NCI-H226 (cell line): ENCODE data around the gene ATXN7L3.
"Not testable (repeated sequence)": the region's sequence is repeated elsewhere in the genome, so short reads cannot be mapped to it uniquely, and the experiment has no call there.

Source experiments
- DNase-seq: peaks from one replicate; pipeline ENCODE4 v3.0.0-alpha.2; 2015

ATXN7L3 gene, protein sequence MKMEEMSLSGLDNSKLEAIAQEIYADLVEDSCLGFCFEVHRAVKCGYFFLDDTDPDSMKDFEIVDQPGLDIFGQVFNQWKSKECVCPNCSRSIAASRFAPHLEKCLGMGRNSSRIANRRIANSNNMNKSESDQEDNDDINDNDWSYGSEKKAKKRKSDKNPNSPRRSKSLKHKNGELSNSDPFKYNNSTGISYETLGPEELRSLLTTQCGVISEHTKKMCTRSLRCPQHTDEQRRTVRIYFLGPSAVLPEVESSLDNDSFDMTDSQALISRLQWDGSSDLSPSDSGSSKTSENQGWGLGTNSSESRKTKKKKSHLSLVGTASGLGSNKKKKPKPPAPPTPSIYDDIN

DNA sequence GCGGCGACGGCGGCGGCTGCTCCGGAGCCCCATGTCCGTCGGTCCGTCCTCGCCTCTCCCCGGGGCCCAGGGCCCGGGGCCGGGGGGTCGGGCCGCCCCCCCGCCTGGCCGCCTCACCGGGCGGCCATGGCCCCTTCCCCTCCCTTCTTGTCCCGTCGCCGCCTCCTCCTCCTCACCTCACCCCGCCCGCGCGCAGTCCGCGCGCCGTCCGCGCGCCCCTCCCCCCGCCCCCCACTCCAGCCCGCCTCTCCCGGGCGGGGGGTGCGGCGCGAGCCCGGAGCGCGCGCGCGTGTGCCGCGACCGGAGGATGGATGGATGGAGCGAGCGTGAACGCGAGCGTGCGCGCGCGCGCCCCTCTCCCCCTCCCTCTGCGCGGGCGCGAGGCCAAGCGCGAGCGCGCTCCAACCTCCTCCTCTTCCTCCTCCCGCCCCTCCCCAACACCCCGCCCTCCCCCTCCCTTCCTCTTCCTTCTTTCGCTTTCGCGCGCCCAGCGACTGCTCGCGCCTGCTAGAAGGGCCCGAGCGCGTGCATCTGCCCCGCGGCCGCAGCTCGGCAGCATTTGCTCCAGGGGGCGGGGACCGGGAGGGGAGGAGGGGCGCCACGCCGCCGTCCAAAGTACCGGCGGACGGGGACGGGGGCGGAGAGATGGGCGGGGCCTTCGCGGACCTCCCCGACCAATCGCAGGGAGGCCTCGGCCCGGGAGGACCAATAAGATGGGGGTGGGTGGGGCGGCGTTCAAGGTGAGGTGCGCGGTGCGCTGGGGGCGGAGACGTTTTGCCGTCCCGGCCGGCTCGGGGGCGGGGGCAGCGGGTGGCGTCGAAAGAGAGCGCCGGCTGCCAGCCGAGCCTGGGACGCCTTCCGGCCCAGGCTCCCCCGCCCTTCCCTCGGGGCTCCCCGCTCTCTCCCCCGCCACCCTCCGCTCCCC is at the start of gene ATXN7L3:
Gene ATXN7L3 (minus strand): TSS at position 332 of the 925 bp plus-strand sequence. CDS start 1,814 bp downstream, outside the sequence.
- DNase-seq = peak; percentile 95

DNA sequence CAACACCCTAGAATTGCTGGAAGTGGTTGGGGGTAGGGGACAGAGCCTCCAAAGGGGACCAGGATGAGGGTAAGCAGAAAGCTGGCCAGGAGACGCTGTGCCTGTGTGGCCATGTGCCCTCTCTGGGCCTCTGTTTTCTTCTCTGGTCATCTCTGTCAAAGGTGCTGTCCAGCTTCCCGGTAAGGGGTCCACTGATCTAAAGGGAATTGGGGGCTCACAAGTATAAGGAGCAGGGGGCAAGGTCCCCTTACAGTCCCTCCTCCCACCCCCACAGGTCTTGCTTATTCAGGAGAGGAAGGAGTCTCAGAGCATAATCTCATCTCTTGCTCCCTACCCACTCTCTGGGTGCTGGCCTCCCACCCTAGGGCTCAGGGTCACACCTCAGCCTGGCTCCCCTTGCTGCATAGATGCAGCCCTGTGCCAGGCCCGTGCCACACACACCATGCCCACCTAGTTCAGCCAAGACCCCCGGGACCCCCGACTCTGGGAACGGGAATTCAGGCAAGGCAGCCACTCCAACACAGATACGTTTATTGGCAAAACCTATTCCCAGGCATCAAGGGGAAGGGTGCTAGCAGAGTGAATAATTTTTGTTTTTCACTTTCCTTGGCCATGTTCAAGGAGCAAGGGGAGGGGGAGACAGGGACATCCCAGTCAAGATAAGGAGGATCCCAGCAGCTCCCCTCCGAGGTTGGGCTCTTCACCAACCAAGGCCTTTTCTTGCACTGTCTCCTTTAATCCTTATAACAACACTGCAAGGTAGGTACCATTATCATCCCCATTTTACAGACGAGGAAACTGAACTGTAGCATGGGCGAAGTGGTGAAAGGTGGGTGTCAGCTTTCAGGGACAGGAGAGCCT is 48.4 kb upstream of the ATXN7L3 start:
- DNase-seq = no peak

DNA sequence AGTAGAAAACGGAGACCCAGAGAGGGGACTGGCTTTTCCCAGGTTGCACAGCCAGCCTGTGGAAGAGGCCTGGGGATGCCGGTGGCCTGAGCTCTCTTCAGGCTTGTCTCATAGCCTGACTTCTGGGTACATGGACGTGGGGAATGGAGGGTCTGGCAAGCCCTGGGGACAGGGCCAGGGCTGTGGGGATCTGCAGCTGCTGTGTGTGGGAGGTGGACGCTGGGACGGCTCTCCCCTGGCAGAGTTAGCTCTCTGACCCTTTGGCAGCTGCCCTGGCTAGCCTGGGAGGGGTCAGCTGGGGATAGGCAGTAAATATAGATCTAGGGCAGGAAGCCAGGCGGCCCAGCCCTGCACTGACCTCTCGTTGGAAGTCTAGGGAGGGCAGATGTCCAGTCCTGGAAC is 47.8 kb upstream of the ATXN7L3 start:
- DNase-seq = no peak

DNA sequence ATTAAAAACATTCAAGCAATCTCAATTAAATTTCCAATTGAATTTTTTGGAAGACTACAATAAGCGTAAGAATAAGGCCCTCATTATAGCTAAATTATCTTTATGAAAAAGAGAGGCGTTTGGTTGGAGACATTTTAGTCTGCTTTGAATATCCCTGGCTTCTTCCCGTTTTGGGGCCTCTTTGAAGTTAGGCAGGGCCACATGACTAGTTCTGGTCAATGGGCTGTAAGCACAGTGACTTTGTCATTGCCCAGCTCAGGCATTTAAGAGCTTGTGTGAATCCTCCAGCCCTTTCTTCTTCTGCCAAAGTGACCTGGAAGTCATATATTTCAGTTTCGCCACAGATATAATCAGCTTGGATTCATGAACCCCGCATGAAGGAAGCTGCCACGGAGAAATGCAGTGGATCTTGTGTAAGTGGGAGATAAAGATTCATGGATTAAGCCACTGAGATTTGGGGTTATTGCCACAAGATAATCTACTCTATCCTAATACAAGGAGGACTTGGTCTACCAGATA is 41.5 kb upstream of the ATXN7L3 start:
- DNase-seq = no peak

DNA sequence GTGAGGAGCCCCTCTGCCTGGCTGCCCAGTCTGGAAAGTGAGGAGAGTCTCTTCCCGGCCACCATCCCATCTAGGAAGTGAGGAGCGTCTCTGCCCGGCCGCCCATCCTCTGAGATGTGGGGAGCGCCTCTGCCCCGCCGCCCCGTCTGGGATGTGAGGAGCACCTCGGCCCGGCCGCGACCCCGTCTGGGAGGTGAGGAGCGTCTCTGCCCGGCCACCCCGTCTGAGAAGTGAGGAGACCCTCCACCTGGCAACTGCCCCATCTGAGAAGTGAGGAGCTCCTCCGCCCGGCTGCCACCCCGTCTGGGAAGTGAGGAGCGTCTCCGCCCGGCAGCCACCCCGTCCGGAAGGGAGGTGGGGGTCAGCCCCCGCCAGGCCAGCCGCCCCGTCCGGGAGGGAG is 38.2 kb upstream of the ATXN7L3 start:
- not testable (repeated sequence) for DNase-seq

DNA sequence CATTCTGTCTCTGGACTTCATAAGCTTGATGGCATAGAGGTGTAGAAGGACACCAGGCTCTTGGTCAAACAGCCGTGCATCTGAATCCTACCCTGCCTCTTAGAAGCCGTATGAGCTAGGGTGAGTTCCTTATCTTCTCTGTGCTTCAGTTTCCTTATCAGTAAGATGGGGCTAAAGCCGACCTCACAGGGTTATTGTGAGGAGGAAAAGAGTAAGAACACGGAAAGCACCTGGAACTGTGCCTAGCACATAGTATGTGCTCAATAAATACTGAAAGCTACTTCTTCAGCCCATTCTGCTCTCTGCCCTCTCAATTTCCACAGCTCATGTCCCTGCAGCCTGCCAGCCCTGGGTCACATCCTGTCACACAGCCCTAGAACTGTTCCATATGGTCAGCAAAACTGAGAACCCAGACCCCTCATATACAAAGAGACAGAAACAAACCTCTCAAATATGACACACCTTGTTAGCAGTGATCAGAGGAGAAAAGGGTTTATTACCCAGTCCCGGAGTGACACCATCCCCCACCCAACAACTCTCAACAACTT is 36.8 kb upstream of the ATXN7L3 start:
- DNase-seq = peak; percentile 44

DNA sequence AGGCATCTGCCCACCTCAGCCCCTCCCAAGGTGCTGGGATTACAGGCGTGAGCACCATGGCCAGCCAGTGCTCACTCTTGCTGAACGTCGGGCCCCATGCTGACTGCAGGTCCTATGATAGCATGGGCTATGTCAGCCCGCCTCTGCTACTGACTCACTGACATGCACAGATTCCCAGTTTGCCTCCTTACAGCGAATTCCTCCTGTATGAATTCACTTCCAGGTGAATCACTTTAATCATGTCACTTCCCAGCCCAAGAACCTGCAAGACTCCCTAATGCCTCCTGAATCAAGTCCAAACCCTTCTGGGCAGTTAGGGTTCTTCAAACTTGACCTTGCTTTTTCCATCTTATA is 35.9 kb upstream of the ATXN7L3 start:
- peak; percentile 97 for DNase-seq

DNA sequence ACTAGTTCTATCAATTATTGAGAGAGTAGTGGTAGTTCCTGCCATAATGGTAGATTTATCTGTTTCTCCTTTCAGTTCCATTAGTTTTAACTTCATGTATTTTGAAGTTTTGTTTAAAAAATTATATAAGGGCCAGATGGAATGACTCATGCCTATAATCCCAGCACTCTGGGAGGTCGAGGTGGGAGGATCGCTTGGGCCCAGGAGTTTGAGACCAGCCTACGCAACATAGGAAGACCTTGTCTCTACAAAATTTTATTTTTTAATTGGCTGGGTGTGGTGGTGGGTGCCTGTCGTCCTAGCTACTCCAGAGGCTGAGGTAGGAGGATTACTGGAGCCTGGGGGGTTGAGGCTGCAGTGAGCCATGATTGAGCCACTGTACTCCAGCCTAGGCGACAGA is 33.9 kb upstream of the ATXN7L3 start:
- no peak for DNase-seq

DNA sequence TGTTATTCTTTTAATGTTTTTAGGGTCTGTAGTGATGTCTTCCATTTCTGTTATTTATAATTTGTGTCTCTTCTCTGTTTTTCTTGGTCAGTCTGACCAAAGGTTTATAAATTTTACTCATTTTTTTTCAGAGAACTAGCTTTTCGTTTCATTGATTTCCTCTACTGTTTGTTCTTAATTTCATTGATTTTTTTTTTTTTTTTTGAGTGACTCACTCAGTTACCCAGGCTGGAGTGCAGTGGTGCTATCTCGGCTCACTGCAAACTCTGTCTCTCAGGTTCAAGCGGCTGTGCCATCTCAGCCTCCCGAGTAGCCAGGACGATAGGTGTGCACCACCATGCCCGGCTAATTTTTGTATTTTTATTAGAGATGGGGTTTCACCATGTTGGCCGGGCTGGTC is 32.4 kb upstream of the ATXN7L3 start:
- DNase-seq = no peak

DNA sequence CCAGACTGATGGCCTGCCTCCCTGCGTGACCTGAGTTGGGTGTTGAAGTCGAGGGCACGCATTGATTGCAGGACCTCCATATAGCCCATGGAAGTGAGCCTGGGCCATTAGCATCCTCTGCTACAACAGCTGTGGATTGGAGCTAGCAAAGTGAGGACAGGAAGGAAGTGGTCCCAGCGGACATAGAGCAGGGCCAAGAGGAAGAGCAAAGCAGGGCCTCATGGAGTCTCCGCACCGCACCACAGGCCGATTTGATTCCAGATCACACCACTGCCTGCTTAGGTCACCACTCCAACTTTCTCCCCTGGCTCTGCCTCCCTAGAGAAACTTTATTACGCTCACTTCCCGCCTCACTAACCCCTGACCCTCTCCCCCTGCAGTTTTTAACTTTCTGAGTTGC is 30.5 kb upstream of the ATXN7L3 start:
- DNase-seq = no peak

DNA sequence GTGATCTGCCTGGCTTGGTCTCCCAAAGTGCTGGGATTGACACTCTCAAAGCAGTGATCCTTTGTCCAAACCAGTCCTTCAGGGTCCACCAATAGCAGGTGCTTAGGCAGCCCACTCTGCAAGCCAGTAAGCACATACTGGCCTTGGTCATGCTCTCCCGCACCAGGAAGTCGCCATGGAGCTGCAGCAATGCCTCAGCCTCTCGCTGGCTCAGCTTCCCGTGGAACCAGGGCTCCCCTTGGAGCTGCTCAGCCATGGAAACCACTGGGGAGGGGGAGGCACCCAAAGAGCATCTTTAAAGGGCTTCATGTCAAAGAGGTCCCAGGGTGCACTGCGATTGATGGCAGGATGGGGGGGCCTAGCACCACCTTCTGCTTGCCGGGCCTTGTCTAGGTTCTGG is 29.4 kb upstream of the ATXN7L3 start:
- DNase-seq = no peak

DNA sequence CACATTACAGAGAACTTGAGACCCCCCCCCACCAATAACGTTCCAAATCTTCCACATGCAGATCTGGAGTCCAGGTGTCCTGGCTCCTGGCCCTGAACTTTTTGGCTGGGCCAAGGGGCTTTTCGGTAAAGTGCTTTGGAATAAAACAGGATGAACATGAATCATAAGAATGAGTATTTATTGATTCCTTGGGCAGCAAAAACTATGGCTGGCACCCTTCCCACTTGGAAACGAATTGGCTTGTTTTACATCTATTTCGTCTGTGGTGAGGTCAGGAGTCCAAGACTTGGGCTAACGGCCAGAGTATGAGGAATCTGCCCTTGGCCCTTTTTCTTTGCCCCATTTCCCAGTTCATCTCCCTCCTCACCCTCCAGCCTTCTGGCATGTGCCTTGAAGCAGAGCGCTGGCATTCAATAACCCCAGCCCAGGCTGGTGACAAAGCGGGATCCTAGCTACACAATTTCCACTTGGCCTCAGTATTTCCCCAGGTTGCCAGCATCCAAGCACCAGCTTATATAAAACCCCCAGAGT is 23.9 kb upstream of the ATXN7L3 start:
- DNase-seq = no peak

DNA sequence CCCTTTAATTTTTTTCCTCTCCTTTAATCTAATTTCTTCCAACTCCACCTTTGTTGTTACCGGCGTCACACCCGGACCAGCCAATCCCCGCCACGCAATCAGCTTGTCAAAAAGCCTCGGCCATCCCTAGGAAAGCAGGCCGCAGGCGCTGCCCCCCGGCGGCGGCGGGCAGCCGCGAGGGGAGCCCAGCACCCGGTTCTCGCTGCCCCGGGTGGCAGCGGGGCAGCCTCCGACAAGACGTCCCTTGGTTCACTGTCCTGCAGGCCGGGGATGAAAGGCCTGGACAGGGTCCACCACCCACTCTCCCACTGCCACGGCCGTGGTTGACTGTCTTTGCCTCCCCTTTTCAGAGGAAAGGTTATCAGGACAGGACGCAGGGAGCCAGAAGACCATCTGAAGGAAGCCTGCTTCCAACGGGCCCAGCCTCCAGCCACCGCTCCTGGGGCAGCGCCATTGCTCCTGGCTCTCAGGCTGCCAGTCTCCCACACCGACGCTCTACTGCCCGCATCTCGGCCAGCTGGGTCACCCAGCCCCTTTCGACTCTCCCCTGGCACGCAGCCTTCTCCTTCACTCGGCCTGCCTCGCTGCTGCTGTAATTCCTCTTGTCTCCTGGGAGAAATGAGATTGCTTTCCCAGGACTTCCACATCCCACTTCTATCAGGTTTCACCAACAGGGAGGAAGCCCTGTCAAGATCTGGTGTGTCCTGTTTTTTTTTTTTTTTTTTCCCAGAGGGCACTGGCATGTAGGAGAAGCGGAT is 22.6 kb upstream of the ATXN7L3 start:
- DNase-seq = peak; percentile 75

DNA sequence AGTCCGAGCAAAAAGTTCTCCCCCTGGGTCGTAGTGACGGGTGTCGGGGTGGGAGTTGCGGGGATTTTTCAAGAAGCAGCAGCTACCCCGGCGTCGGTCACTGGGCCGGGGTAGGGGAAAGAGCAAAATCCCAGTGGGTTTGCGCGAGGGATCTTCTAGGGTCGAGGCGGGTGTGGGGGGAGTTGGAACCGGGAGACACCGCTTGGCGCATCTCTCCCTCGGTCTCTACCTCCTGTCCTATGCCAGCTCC is 22.1 kb upstream of the ATXN7L3 start:
- DNase-seq = no peak

DNA sequence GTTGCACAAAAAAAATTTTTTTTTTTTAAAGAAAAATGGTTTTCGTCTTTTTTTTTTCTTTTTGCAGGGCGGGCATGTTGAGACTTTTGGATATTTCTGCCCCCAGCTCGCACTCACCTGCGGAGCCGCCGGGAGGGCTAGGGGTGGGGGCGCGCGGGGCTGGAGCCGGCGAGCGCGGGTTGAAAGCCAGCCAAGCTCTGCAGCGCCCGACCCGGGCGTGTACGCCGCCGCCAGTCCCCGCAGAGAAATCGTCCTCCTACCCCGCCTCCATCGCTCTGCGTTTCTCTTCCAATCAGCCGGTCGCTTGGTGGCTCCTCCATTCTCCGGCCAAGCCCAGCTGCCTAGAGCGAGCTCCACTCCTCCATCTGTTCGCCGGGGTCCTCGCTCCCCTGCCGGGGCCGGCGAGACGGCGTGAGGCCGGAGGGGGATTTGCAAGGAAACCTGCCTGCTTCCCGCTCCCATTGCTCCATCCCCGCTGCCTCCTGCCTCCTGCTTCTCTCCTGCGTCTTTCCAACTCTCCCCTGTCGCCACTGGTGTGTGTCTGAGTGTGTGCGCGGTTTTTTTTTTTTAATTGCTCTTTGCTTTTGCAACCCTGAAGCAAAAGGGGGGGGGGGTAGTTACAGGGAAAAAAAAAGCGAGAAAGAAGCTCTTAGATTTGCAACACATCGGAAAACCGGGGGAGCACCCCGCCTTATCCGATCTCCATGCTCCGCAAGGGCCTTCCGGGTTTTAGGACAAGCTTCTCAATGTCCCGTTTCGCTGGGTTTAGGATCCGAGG is 21.6 kb upstream of the ATXN7L3 start:
- DNase-seq = peak; percentile 77

DNA sequence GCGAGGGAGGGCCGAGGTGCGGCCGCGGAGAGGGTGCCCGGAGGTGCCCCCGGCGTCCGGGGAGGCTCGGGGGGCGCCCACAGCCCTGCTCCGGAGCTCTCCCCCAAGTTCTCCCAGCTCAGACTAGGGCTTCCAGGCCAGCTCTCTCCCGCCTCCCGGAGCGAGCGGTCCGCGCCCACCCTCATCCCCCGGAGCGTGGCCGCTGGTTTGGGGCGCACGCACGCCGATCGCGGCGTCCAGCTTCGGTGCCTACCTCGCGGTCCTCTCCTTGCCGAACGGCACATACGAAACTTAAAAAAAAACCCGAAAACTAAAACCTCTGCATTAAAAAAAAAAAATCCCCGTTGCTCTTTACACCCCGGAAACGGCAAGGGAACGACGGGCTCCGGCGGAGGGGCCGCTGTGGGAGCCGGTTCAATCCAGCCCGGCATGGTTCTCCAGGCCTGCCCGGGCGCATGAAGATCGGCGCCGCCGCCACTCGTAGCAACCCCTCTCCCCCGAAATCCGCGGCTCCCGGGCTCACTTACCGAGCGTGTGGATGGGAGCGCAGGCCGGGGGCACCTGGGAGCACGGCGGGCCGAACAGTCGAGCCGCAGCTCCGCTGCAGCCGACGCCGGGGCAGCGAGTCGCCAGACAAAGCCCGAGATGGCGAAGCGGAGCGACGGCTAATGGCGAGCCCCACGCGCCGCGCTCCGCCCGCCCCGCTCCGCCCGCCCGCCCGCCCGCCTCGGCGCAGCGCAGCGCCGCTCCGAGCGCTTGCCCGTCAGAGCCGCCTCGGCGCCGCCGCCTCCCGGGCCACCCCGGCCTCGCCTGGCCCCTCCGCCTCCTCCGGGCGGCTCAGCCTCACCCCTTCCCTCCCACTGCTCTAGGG is 20.8 kb upstream of the ATXN7L3 start:
- DNase-seq = peak; percentile 34

DNA sequence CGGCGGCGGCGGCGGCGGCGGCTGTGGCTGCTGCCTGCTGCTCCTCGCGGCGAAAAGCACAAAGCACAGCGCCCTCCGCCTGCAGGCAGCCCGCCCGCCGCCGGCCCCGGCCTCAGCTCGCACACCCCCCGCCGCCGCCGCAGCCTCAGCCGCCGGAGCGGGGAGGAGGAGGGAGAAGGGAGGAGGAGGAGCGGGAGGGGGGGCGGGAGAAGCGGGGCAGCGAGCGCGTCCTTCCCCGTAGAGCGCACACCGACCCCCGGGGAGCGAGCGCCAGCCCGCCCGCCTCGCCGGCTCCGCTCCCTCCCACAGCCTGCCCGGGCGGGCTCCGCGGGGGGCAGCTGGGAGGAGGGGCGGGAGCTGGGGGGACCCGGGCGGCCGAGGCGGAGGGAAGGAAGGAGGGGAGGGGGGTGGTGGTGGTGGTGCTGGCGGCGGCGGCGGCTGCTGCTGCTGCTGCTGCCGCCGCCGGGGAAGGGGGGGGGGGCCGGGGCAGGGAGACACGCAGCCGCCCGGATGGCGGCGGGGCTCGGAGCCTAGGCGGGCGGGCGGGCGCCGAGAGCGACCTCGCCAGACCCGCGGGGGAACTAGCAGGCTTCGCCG is 20.0 kb upstream of the ATXN7L3 start, which contains the start of gene UBTF:
Gene UBTF (minus strand): TSS at position 60 of the 597 bp plus-strand sequence. CDS start 1,446 bp downstream, outside the sequence.
- DNase-seq = peak; percentile 55

DNA sequence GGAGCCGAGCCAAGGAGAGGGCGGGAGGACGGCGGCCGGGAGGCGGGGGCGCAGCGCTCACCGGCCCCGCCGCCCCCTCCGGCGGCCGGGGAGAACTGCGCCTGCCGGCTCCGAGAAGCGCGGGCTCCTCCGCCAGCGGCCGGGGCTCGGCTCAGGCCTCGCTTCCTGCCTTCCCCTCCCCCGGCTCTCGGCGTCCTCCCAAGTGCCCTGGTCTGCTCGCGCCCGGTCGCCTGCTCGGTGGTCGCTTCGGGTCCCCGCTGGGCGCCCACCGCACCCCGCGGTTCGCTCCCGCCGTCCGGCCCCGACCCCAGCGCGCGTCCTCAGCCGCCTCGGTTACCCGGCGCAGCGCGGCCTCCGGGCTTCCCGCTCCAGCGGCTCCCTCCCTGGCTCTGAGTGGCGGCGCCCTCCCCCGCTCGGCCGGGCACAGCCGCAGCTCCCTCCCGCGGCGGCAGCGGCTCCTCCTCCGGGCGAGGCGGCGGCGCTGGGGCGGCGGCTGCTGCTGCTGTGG is 19.5 kb upstream of the ATXN7L3 start:
- peak; percentile 55 for DNase-seq
